Hepatocyte (in vitro differentiated cells): Measurements from ENCODE around the gene ADORA1.

ENCODE experiments used
- CTCF ChIP-seq: fragments of 200-600 bp; sonication (generic); IDR thresholded peaks from 2 replicates; pipeline ENCODE4 v1.5.1; 2016; ENCODE audit warnings: antibody characterized with exemption, mild to moderate bottlenecking; ENCODE audit not compliant: poor library complexity
- EZH2 ChIP-seq: fragments of 200-600 bp; sonication (generic); IDR thresholded peaks from 2 replicates; pipeline ENCODE4 v1.6.1; 2016; ENCODE audit warnings: antibody characterized with exemption, mild to moderate bottlenecking, borderline replicate concordance
- EZH2phosphoT487 ChIP-seq: fragments of 200-600 bp; sonication (generic); IDR thresholded peaks from one replicate; pipeline ENCODE4 v1.6.1; 2018; ENCODE audit warnings: antibody characterized with exemption, mild to moderate bottlenecking, low read depth, moderate library complexity; ENCODE audit not compliant: unreplicated experiment, severe bottlenecking

DNA sequence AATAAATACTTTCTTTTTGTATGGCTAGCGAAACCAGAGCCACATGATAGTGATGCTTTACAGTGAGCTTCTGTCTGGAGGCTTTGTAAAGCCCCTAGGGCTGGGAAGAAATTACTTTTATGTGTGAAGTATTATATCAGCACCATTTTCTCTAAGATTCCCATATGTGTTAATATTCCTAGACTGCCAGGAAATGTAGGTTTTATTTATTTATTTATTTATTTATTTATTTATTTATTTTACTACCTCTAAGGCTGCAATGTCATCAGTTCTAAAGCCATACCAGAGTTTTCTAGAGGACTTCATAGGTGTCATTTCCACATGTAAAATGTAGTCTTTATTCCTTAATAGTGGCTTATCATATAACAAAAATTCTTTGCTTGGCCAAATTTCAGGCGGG lies 63.4 kb downstream of the ADORA1 start:
- no peak for TF ChIP-seq EZH2
- no peak for TF ChIP-seq CTCF
- no peak for TF ChIP-seq EZH2phosphoT487
